GM19239 (cell line): ENCODE data around the gene PLCL2.
"Not testable (repeated sequence)": the region's sequence is repeated elsewhere in the genome, so short reads cannot be mapped to it uniquely, and the experiment has no call there.

Experiments
- DNase-seq: peaks from one replicate; pipeline ENCODE4 v3.0.0; 2011; ENCODE audit warnings: low spot score; ENCODE audit not compliant: insufficient read length
- FAIRE-seq: peaks from 2 replicates; lab custom pipeline; 2011; peaks lifted over from hg19 to GRCh38; lab: Jason Lieb, UNC

The PLCL2 gene

DNA sequence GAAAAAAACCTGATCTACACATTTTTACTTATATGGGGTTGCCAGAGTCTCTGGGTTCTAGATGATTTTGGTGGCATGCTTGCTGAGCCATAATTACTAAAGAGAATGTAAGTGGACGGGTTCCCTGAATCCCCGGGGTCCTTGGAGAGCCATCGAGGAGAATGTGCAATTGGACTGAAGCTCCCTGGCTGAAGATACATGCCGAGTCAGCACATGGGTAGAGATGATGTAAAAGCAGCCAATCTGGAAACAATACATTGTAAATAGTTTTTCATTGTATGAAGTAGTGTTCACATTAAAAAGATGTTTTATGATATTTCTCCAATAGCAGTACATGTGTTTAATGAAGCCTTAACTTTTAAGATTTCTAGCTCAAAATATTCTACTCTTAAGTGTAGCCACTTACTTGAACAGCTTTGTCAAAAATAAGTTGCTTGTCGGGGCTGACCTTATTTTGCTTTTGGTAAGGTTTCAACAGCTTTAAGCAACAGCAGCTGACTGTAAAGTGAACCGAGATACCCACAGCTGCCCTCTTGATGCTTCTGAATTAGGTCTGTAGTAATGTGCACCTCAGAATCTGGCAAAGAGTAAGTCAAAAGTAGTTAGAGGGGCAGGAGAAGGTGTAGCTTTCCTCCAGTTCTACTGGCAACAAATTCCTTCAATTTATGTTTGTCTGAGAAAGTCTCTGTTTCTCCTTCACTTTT, 205.7 kb downstream of the PLCL2 start:
- FAIRE-seq: no peak
- no peak for DNase-seq

- no peak for FAIRE-seq
These were observed 207.3 kb downstream of the PLCL2 start for GRCh38 chr3:17091910-17092582.

DNA sequence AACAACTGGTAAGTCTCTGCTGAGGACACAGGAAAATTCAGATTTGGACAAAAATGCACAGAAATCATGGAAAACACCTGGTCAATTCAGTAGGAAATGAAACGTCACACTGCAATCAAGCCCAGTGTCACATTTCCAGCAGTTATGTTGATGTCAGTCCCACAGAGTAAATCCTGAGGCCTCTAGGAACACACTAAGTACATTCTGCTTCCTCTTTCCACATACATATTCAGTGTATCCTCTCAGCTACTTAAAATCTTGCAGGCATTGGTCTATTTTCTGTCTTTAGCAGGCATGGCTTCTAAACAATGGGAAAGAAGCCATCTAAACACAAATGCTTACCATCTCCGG, 207.8 kb downstream of the PLCL2 start:
- FAIRE-seq (no peak), DNase-seq (no peak)

More at GRCh38 chr3:17091910-17092582, 207.3 kb downstream of the PLCL2 start:
- DNase-seq: no peak

- FAIRE-seq: no peak
These were observed 209.8 kb downstream of the PLCL2 start for GRCh38 chr3:17094551-17094950.

DNA sequence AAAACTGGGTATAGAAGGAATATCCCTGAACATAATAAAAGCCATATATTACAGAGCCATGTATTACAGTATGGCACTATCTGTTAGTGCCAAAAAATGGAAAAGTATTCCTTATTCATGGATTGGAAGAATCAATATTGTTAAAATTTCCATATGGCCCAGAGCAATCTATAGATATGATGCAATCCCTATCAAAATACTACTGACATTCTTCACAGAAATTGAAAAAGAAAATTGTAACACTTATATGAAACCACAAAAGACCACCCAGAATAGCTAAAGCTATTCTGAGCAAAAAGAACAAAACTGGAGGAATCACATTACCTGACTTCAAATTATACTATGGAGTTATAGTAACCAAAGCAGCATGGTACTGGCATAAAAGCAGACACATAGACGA, 218.8 kb downstream of the PLCL2 start:
- FAIRE-seq: no peak
- DNase-seq: no peak

More at GRCh38 chr3:17094551-17094950, 209.8 kb downstream of the PLCL2 start:
- DNase-seq: no peak

- not testable (repeated sequence) for DNase-seq, FAIRE-seq
These were observed 222.0 kb downstream of the PLCL2 start for GRCh38 chr3:17106801-17107200.

DNA sequence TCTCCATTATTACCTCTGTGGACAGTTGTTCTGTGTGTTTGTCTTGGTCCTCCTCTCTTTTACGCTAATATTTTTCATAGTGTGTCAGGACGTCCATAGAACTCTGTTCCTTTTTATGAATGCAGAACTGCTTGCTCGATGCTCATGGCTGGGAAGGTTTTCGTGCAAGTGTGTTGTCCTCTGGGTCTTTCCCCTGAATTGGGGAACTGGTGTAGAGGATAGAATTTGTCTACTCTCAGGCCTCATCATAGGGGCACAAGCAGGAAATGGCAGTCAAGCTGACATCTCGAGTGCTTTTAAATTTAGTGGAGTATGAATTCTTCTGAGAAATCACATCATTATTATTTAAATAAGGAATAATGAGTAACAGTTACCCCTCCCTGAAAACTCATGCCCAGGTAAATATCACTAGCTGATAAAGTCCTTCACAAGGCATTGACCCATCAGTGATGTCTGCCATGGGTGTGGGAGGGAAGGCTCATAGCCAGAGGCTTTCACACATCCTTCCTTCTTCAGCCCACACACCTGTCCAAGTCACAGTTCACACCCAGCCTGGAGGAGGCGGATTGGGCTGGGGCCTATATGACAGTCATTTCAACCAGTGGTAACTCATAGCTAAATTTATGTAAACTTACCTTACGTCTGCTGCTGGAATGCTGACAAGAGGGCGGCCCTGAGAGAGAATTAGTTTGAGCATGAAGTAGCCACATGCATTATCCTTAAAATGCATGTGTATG, 226.1 kb downstream of the PLCL2 start:
- DNase-seq: no peak
- FAIRE-seq: no peak

GRCh38 chr3:17111586-17111985, 226.8 kb downstream of the PLCL2 start:
- FAIRE-seq: no peak

GRCh38 chr3:17115186-17115585, 230.4 kb downstream of the PLCL2 start:
- FAIRE-seq (no peak), DNase-seq (no peak)

More at GRCh38 chr3:17111586-17111985, 226.8 kb downstream of the PLCL2 start:
- no peak for DNase-seq

GRCh38 chr3:17116007-17116600, 231.3 kb downstream of the PLCL2 start:
- DNase-seq (no peak), FAIRE-seq (no peak)

DNA sequence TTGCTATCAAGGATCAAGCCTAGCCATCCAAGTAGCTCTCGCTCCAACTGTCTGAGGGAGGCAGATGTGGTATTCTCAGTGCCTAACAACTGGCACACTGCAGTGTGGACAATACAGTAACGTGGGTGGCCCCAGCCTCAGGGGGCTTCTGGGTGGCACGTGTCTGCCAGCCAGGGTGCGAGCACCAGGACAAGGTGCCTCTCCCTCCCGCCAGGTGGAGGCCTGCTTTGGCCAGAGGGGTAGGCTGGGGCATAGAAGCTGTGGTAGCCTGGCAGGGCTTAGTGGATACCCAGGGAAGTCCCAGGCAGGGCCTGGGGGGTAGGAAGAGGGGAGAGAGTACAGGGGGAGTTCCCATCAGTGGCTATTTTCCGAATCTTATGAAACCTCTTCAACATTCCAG, 234.0 kb downstream of the PLCL2 start:
- DNase-seq: no peak
- FAIRE-seq: no peak

GRCh38 chr3:17119201-17120072, 234.7 kb downstream of the PLCL2 start:
- no peak for DNase-seq
- no peak for FAIRE-seq

DNA sequence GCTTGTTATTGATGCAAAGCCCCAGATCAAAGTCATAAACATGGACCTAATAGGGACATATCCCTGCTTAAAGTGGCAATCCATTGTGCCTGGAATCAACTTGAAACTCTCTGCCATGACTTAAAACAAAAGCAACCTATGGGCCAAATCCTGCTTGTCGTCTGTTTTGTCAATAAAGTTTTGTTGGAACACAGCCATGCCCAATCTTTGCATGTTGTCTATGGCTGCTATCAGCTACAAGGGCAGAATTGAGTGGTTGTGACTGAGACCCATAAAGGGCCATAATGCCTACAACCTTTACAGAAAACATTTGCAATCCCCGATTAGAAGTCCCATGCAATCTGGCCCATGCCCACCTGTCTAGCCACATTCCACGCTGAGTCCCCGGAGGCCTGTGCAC, 235.4 kb downstream of the PLCL2 start:
- FAIRE-seq (no peak), DNase-seq (no peak)

DNA sequence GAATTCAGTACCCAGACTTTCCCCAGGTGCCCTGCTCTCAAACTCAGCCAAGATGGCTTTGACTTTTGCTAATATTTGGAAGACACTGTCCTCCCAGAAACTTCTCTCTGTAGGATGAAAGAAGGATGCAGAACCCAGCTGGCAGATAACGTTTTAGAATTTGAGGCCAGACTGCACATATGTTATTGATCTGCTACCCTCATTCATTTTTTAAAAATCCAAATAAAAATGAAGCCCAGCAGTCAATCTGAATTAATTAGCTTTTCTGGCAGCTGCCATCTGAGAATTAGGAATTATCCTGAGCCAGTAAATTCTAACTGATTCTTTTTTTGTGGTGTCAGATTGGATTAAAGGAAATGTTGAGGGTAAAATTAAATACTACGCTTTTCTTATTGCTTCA, 236.6 kb downstream of the PLCL2 start:
- FAIRE-seq (no peak), DNase-seq (no peak)

GRCh38 chr3:17122758-17123157, 238.0 kb downstream of the PLCL2 start:
- no peak for DNase-seq
- FAIRE-seq: no peak

DNA sequence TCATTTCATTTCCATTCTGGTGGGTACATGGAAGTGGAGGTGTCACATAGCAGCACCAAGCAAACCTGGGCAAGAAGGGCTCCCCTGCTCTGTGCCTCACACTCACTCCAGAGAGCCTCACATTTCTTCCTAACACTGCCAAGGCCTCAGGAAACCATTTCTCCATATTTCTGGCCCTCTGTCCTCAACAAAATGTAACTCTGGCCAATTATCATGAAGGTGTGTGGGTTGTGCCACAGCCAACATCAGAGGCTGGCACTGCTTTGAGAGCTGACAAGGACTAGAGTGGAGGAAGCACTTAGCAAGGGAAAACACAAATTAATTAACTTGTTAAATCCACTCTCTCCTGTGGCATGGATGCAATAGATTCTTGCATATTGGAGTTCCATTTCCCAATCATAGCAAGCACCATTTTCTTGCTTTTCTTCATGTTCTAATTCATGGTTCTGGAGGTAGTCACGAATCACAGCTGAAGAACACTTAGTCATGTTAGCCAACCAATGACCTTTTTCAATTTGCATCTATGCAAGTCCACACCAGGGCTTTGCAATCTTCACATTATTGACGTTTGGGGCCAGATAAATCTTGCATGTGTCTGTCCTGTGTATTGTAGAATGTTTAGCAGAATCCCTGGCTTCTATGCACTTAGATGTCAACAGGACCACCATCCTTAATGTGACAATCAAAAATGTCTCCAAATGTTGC, 241.1 kb downstream of the PLCL2 start:
- no peak for FAIRE-seq
- DNase-seq: no peak

DNA sequence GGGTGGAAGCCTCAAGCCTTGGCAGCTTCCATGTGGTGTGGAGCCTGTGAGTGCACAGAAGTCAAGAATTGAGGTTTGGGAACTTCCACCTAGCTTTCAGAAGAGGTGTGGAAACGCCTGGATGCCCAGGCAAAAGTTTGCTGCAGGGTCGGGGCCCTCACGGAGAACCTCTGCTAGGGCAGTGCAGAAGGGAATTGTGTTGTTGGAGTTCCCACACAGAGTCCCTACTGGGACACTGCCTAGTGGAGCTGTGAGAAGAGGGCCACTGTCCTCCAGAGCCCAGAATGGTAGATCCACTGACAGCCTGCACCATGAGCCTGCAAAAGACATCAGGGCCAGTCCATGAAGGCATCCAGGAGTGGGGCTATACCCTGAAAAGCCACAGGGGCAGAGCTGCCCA, 243.9 kb downstream of the PLCL2 start:
- not testable (repeated sequence) for FAIRE-seq

GRCh38 chr3:17129556-17129955, 244.8 kb downstream of the PLCL2 start:
- FAIRE-seq: no peak

More for the DNA sequence above, 243.9 kb downstream of the PLCL2 start:
- not testable (repeated sequence) for DNase-seq

DNA sequence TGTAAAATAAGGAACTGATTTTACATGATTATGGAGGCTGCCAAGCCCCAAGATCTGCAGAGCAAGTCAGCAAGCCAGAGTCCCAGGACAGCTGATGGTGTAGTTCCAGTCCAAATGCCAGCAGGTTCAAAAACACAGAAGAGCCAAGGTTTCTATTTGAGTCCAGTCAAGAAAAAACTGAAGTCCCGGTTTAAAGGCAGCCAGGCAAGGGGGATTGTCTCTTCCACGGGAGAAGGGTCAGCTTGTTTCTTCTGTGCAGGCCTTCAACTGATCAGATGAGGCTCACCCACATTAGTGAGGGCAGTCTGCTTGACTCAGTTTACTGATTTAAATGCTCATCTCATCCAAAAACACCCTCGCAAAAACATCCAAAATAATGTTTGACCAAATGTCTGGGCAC, 246.2 kb downstream of the PLCL2 start:
- FAIRE-seq: no peak
- DNase-seq: no peak

More at GRCh38 chr3:17129556-17129955, 244.8 kb downstream of the PLCL2 start:
- DNase-seq: no peak
